CD4-positive, alpha-beta T cell (primary cell): Measurements from ENCODE around the gene NRDC. TPM values are rescaled to one million over a fixed set of nuclear protein-coding genes. Genes with fewer than 3 reads are reported as not detected.

Experiments
- ATAC-seq: fragments of 200-7000 bp; cut with Tn5 transposase; one replicate; pipeline ENCODE4 v1.10.0; 2022; ENCODE audit warnings: mild to moderate bottlenecking; ENCODE audit not compliant: poor library complexity
- CTCF ChIA-PET: fragments of 350-600 bp; sonication (Branson Sonifier 250); formaldehyde crosslinking; loops from one replicate; lab custom pipeline; 2021; ENCODE audit warnings: antibody characterized with exemption, inconsistent platforms; lab: Charles Lee
- POLR2A ChIA-PET: fragments of 350-600 bp; sonication (Branson Sonifier 250); formaldehyde crosslinking; loops from one replicate; lab custom pipeline; 2021; ENCODE audit warnings: antibody characterized with exemption, inconsistent platforms; lab: Charles Lee
- DNase-seq, 14 experiments: peaks; one replicate each; pipeline ENCODE4 v3.0.0-alpha.2; 2013 to 2020; ENCODE audit warnings: mixed read lengths in 2 of 14
- H3K27ac ChIP-seq, 2 donors: one replicate each; pipeline versions ENCODE4 v1.5.1 to v1.7.0; 2013; ENCODE audit warnings: low read length in 2 of 2, low read depth in 1 of 2, mild to moderate bottlenecking in 1 of 2
- H3K27me3 ChIP-seq, 2 experiments: 1 replicate in 1 of 2; 2 replicates in 1 of 2; pipeline versions ENCODE4 v1.6.1 to v1.7.0; 2013; ENCODE audit warnings: low read length in 2 of 2, control low read depth in 1 of 2, mild to moderate bottlenecking in 1 of 2, moderate library complexity in 1 of 2; ENCODE audit not compliant: insufficient read depth in 2 of 2, control insufficient read depth in 1 of 2
- H3K36me3 ChIP-seq: one replicate; pipeline ENCODE4 v1.6.1; 2013; ENCODE audit warnings: low read length, control low read depth; ENCODE audit not compliant: insufficient read depth
- H3K4me1 ChIP-seq: one replicate; pipeline ENCODE4 v1.6.1; 2013; ENCODE audit warnings: low read length, control low read depth; ENCODE audit not compliant: insufficient read depth
- H3K4me3 ChIP-seq: one replicate; pipeline ENCODE4 v1.5.1; 2013; ENCODE audit warnings: mild to moderate bottlenecking, low read length, moderate library complexity
- H3K9me3 ChIP-seq, 2 experiments: 1 replicate in 1 of 2; 2 replicates in 1 of 2; pipeline versions ENCODE4 v1.6.1 to v1.7.0; 2013; ENCODE audit warnings: low read length in 2 of 2, mild to moderate bottlenecking in 2 of 2, control low read depth in 1 of 2, moderate library complexity in 1 of 2; ENCODE audit not compliant: control insufficient read depth in 1 of 2, insufficient read depth in 1 of 2
- H3K27ac Mint-ChIP-seq: one replicate; pipeline ENCODE4 v1.8.0; 2020; ENCODE audit warnings: mixed read lengths
- H3K27me3 Mint-ChIP-seq: one replicate; pipeline ENCODE4 v1.8.0; 2021; ENCODE audit warnings: mixed read lengths
- H3K36me3 Mint-ChIP-seq: one replicate; pipeline ENCODE4 v1.8.0; 2021; ENCODE audit warnings: low read depth, mixed read lengths
- H3K4me1 Mint-ChIP-seq: one replicate; pipeline ENCODE4 v1.8.0; 2021; ENCODE audit warnings: low read depth, mixed read lengths
- H3K4me3 Mint-ChIP-seq: one replicate; pipeline ENCODE4 v1.8.0; 2020; ENCODE audit warnings: mild to moderate bottlenecking, mixed read lengths
- H3K9me3 Mint-ChIP-seq: one replicate; pipeline ENCODE4 v1.8.0; 2020; ENCODE audit warnings: mixed read lengths
- intact Hi-C, 2 experiments: fragments of 100-400 bp; cut with DNase I in 1 of 2; cut with micrococcal nuclease in 1 of 2; formaldehyde crosslinking; loops; one replicate each; pipeline versions ENCODE4 v1.15.1 to v1.9.0; 2023 to 2025; cut with DNase I, micrococcal nuclease
- total RNA-seq, 174 experiments: library from RNA in 2 of 174; stranded (reverse) in 2 of 174; gene quantifications; one replicate each; pipeline ENCODE4 v1.2.3 and lab custom pipeline; 2021 to 2026
- TF ChIP-seq, protein P1 (sequence below): fragments of 200-600 bp; IDR thresholded peaks from one replicate; pipeline ENCODE4 v1.8.0; 2022; ENCODE audit warnings: antibody characterized with exemption, mild to moderate bottlenecking

Gene NRDC
- total RNA-seq, 2 experiments from 2014 or later: 59.0 to 62.4 TPM

DNA sequence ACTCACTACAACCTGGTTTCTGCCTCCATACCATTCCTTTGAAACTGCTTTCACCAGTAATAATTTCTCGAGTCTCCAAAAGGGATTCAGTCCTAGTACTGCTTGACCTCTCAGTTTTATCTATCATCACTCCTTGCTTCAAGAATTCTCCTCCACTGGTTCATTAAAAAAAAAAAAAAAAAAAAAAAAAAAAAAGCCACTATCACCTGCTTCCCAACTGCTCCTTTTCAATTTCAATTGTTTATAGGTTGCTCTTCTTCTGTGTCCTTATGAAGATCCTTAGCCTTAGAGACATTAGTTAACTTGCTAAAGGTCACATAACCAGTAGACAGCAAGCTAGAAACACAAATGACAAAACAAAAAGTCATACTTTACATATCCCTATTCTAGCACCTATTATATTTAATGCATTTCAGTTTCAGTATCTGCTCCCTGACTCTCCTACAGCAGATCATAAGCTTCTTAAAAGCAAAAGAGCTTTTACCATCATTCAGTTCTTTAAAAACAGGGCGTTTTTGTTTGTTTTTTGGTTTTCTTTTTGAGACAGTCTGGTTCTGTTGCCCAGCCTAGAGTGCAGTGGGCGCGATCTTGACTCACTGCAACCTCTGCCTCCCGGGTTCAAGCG, 7.1 kb downstream of the NRDC start:
- Histone ChIP-seq H3K4me3 (no peak overlapping the region), H3K4me1 (peaks cover 32% of the 10 kb centered on the region), H3K27me3 (no peaks in the 10 kb centered on the region), H3K36me3 (peaks cover 6% of the 10 kb centered on the region), H3K27ac (no peak overlapping the region), H3K9me3 (no peaks in the 10 kb centered on the region)
- ChIA-PET CTCF (interaction anchor here (0.7 kb wide), 1 partner anchor 1160 kb away, joined by 4 read pairs; no protein-coding TSS in a partner anchor), POLR2A (no interaction called here)
- H3K27me3 Mint-ChIP-seq: no peaks in the 10 kb centered on the region
- no peaks in the 10 kb centered on the region for H3K9me3 Mint-ChIP-seq
- DNase-seq: no peak
- intact Hi-C loops: no loop called here
- peak overlapping the region; percentile 54 for H3K27ac Mint-ChIP-seq
- H3K4me3 Mint-ChIP-seq: no peak overlapping the region
- H3K36me3 Mint-ChIP-seq: peaks cover 26% of the 10 kb centered on the region
- peaks cover 86% of the 10 kb centered on the region for H3K4me1 Mint-ChIP-seq
- TF ChIP-seq, protein P1, sequence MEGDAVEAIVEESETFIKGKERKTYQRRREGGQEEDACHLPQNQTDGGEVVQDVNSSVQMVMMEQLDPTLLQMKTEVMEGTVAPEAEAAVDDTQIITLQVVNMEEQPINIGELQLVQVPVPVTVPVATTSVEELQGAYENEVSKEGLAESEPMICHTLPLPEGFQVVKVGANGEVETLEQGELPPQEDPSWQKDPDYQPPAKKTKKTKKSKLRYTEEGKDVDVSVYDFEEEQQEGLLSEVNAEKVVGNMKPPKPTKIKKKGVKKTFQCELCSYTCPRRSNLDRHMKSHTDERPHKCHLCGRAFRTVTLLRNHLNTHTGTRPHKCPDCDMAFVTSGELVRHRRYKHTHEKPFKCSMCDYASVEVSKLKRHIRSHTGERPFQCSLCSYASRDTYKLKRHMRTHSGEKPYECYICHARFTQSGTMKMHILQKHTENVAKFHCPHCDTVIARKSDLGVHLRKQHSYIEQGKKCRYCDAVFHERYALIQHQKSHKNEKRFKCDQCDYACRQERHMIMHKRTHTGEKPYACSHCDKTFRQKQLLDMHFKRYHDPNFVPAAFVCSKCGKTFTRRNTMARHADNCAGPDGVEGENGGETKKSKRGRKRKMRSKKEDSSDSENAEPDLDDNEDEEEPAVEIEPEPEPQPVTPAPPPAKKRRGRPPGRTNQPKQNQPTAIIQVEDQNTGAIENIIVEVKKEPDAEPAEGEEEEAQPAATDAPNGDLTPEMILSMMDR: no peak
- ATAC-seq: no peak

DNA sequence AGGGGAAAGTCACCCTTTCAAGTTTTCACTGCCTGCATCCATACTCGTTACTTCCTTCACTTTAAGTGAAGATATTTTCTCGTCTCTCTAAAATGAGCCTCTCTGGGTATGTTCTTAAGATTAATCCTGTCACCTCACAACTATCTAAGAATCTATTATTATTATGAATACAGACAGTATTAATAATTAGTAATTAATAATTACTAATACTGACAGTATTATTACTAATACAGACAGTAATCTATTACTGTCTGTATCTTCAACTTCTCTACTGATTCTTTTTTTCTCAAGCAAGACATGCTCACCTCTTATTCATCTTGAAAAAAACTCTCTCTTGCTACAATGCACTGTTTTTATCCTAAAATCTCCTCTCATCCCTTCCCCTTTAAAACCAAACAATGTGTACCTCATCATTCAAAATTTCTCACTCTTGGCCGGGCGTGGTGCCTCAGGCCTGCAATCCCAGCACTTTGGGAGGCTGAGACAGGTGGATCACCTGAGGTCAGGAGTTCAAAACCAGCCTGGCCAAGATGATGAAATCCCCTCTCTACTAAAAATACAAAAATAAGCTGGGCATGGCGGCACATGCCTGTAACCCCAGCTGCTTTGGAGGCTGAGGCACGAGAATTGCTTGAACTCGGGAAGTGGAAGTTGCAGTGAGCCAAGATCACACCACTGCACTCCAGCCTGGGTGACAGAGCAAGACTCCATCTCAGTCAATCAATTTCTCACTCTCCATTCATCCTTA, 7.8 kb downstream of the NRDC start:
- Histone ChIP-seq H3K27me3 (no peaks in the 10 kb centered on the region), H3K36me3 (peaks cover 6% of the 10 kb centered on the region), H3K27ac (no peak overlapping the region), H3K4me1 (peaks cover 29% of the 10 kb centered on the region), H3K4me3 (no peak overlapping the region), H3K9me3 (no peaks in the 10 kb centered on the region)
- TF ChIP-seq, protein P1: no peak
- H3K27me3 Mint-ChIP-seq: no peaks in the 10 kb centered on the region
- ChIA-PET POLR2A (no interaction called here), CTCF (no interaction called here)
- ATAC-seq (no peak), DNase-seq (no peak)
- H3K9me3 Mint-ChIP-seq: no peaks in the 10 kb centered on the region
- H3K36me3 Mint-ChIP-seq: peaks cover 26% of the 10 kb centered on the region
- H3K4me1 Mint-ChIP-seq: peaks cover 84% of the 10 kb centered on the region
- intact Hi-C loops: no loop called here
- H3K27ac Mint-ChIP-seq: peak overlapping the region; percentile 54
- no peak overlapping the region for H3K4me3 Mint-ChIP-seq

DNA sequence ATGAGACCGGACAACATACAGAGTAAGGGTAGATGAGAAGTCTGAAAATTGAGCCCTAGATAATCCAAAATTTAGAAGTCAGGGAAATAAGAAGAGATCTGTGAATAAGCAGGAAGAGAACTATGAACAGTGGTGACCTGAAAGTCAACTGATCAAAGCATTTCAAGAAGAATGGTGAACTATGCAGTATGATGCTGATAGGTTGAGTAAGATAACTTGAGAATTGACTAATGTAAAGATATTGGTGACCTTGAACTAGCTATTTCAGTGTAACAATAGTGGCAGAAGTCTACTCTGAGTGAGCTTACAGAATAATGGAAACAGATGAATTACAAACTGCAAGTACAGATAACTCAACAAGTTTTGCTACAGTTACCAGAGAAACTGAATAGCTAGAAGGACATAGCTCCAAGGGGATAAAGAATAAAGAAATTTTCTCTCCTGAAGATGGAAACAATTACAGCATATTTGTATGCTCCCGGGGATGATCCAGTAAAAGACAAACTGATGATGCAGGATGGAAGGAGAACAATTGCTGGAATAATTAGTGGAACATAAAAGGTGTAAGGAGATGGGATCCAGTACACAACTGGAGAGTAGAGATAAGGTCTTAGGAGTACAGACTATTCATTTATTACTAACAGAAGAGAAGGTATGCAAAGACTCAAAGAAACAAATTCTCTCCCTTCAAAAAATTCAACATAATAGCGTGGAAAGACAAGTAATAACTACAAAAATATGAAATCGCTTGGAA, 10.9 kb downstream of the NRDC start:
- intact Hi-C loops: no loop called here
- no peak overlapping the region for H3K27ac ChIP-seq
- H3K9me3 ChIP-seq: no peaks in the 10 kb centered on the region
- ATAC-seq (no peak), DNase-seq (no peak)
- H3K36me3 ChIP-seq: no peaks in the 10 kb centered on the region
- TF ChIP-seq, protein P1: no peak
- peaks cover 70% of the 10 kb centered on the region for H3K4me1 Mint-ChIP-seq
- no peaks in the 10 kb centered on the region for H3K9me3 Mint-ChIP-seq
- peak overlapping the region; percentile 43 for H3K27ac Mint-ChIP-seq
- H3K27me3 Mint-ChIP-seq: no peaks in the 10 kb centered on the region
- H3K4me3 ChIP-seq: no peak overlapping the region
- ChIA-PET POLR2A (no interaction called here), CTCF (interaction anchor here (0.9 kb wide), 1 partner anchor 24 kb away, joined by 3 read pairs; no protein-coding TSS in a partner anchor)
- H3K4me3 Mint-ChIP-seq: no peak overlapping the region
- H3K36me3 Mint-ChIP-seq: peaks cover 23% of the 10 kb centered on the region
- no peaks in the 10 kb centered on the region for H3K27me3 ChIP-seq
- H3K4me1 ChIP-seq: peaks cover 20% of the 10 kb centered on the region
